ENCODE results near the gene NOX3. TPM values are rescaled to one million over a fixed set of nuclear protein-coding genes. Genes with fewer than 3 reads are reported as not detected.

The NOX3 gene
- total RNA-seq, 6 experiments from 2014 or later = not detected

- Histone ChIP-seq H3K36me3 (no peaks in the 10 kb centered on the region), H3K9me3 (no peaks in the 10 kb centered on the region), H3K27me3 (no peaks in the 10 kb centered on the region), H3K4me1 (no peaks in the 10 kb centered on the region), H3K4me3 (no peak overlapping the region), H3K27ac (no peak overlapping the region)
- intact Hi-C loops (cut with DNase I) = no loop called here
- TF ChIP-seq POLR2A (IDR thresholded peaks at IDR 0.05) = no peak
- TF ChIP-seq CTCF (IDR thresholded peaks at IDR 0.05) = no peak
- ATAC-seq = no peak
- no peak for DNase-seq
Measured at GRCh38 chr6:155354167-155354566, 101.5 kb downstream of the NOX3 start.

- H3K9me3 ChIP-seq = no peaks in the 10 kb centered on the region
- DNase-seq = no peak
- no peak overlapping the region for H3K4me3 ChIP-seq
- no peak for ATAC-seq
- no peak overlapping the region for H3K27ac ChIP-seq
- H3K4me1 ChIP-seq = no peaks in the 10 kb centered on the region
- no peaks in the 10 kb centered on the region for H3K27me3 ChIP-seq
- no peak for TF ChIP-seq CTCF (IDR thresholded peaks at IDR 0.05)
- TF ChIP-seq POLR2A (IDR thresholded peaks at IDR 0.05) = no peak
- intact Hi-C loops (cut with DNase I) = no loop called here
- H3K36me3 ChIP-seq = no peaks in the 10 kb centered on the region
Measured at GRCh38 chr6:155352811-155353210, 102.8 kb downstream of the NOX3 start.

- Histone ChIP-seq H3K4me3 (no peak overlapping the region), H3K27me3 (no peaks in the 10 kb centered on the region), H3K27ac (no peak overlapping the region), H3K4me1 (no peaks in the 10 kb centered on the region), H3K36me3 (no peaks in the 10 kb centered on the region), H3K9me3 (no peaks in the 10 kb centered on the region)
- DNase-seq = no peak
- intact Hi-C loops (cut with DNase I) = no loop called here
- TF ChIP-seq POLR2A (IDR thresholded peaks at IDR 0.05) = no peak
- TF ChIP-seq CTCF (IDR thresholded peaks at IDR 0.05) = no peak
- no peak for ATAC-seq
- 80% methylated on average over 4 of the region's 4 CpGs for WGBS (ENCODE audit: insufficient coverage, low coverage, low lambda C conversion rate, missing lambda C conversion rate)
Measured at GRCh38 chr6:155352130-155352420, 103.6 kb downstream of the NOX3 start.

GRCh38 chr6:155351273-155352129 is 104.1 kb downstream of the NOX3 start:
- intact Hi-C loops (cut with DNase I) = no loop called here
- Histone ChIP-seq H3K27me3 (no peaks in the 10 kb centered on the region), H3K4me1 (no peaks in the 10 kb centered on the region), H3K4me3 (no peak overlapping the region), H3K27ac (no peak overlapping the region), H3K36me3 (no peaks in the 10 kb centered on the region), H3K9me3 (no peaks in the 10 kb centered on the region)
- no peak for ATAC-seq
- no peak for DNase-seq
- no peak for TF ChIP-seq CTCF (IDR thresholded peaks at IDR 0.05)
- no peak for TF ChIP-seq POLR2A (IDR thresholded peaks at IDR 0.05)
- WGBS (ENCODE audit: insufficient coverage, low coverage, low lambda C conversion rate, missing lambda C conversion rate) = 65% methylated on average over 5 of the region's 5 CpGs

- 71% methylated on average over 1 of the region's 6 CpGs for WGBS (ENCODE audit: insufficient coverage, low coverage, low lambda C conversion rate, missing lambda C conversion rate)
Measured at GRCh38 chr6:155349956-155350355, 105.7 kb downstream of the NOX3 start.

More at GRCh38 chr6:155349956-155350355, 105.7 kb downstream of the NOX3 start:
- Histone ChIP-seq H3K4me1 (no peaks in the 10 kb centered on the region), H3K27ac (no peak overlapping the region), H3K27me3 (no peaks in the 10 kb centered on the region), H3K4me3 (no peak overlapping the region), H3K9me3 (no peaks in the 10 kb centered on the region), H3K36me3 (no peaks in the 10 kb centered on the region)
- no peak for DNase-seq
- no peak for ATAC-seq
- no peak for TF ChIP-seq POLR2A (IDR thresholded peaks at IDR 0.05)
- TF ChIP-seq CTCF (IDR thresholded peaks at IDR 0.05) = no peak
- intact Hi-C loops (cut with DNase I) = no loop called here
